Fibroblast of lung (primary cell): ENCODE measurements around the gene FAM117A. TPM values are rescaled to one million over a fixed set of nuclear protein-coding genes. Genes with fewer than 3 reads are reported as not detected.

Experiments used
- DNase-seq, 2 donors: peaks; one replicate each; pipeline versions ENCODE4 v3.0.0 to v3.0.0-alpha.2; 2010; ENCODE audit warnings: low read depth in 2 of 2
- H2AFZ ChIP-seq: 2 replicates; pipeline ENCODE4 v1.5.1; 2012; ENCODE audit warnings: low read length, control low read depth, inconsistent platforms
- H3K27ac ChIP-seq: 2 replicates; pipeline ENCODE4 v1.5.1; 2011; ENCODE audit warnings: low read length, control low read depth; ENCODE audit not compliant: insufficient read depth
- H3K27me3 ChIP-seq: 2 replicates; pipeline ENCODE4 v1.5.1; 2011; ENCODE audit warnings: mild to moderate bottlenecking, low read length; ENCODE audit not compliant: control insufficient read depth, insufficient read depth
- H3K36me3 ChIP-seq: 2 replicates; pipeline ENCODE4 v1.5.1; 2011; ENCODE audit warnings: low read length; ENCODE audit not compliant: control insufficient read depth, insufficient read depth
- H3K4me1 ChIP-seq: 2 replicates; pipeline ENCODE4 v1.5.1; 2011; ENCODE audit warnings: low read length; ENCODE audit not compliant: control insufficient read depth, insufficient read depth; ENCODE audit errors: extremely low read depth
- H3K4me2 ChIP-seq: 2 replicates; pipeline ENCODE4 v1.5.1; 2011; ENCODE audit warnings: low read length, control low read depth; ENCODE audit not compliant: insufficient read depth; ENCODE audit errors: extremely low read depth
- H3K4me3 ChIP-seq, 4 experiments: fragments of 200-600 bp in 1 of 4; sonication (generic) in 1 of 4; replicated peaks in 1 of 4; 2 replicates each; pipeline ENCODE4 v1.5.1; 2011 to 2016; ENCODE audit warnings: low read length in 4 of 4, low read depth in 3 of 4, mild to moderate bottlenecking in 3 of 4, control low read depth in 2 of 4, inconsistent platforms in 1 of 4, mixed read lengths in 1 of 4; ENCODE audit not compliant: insufficient read depth in 1 of 4; ENCODE audit errors: control extremely low read depth in 1 of 4
- H3K79me2 ChIP-seq: 2 replicates; pipeline ENCODE4 v1.5.1; 2012; ENCODE audit warnings: mild to moderate bottlenecking, low read length, inconsistent platforms; ENCODE audit not compliant: control insufficient read depth, insufficient read depth
- H3K9ac ChIP-seq: 2 replicates; pipeline ENCODE4 v1.5.1; 2011; ENCODE audit warnings: mild to moderate bottlenecking, low read length, control low read depth; ENCODE audit not compliant: insufficient read depth
- H3K9me3 ChIP-seq: 2 replicates; pipeline ENCODE4 v1.5.1; 2012; ENCODE audit warnings: low read depth, low read length; ENCODE audit not compliant: control insufficient read depth, insufficient read depth
- H4K20me1 ChIP-seq: 2 replicates; pipeline ENCODE4 v1.5.1; 2011; ENCODE audit warnings: low read length; ENCODE audit not compliant: control insufficient read depth, insufficient read depth; ENCODE audit errors: extremely low read depth
- EZH2 ChIP-seq: IDR thresholded peaks from 2 replicates; pipeline ENCODE4 v1.5.1; 2012; ENCODE audit warnings: low read length, control low read depth, mild to moderate bottlenecking; ENCODE audit errors: missing control alignments
- polyA plus RNA-seq, 2 donors: library from polyadenylated mRNA; depleted of rRNA in 1 of 2; stranded (reverse) in 1 of 2; unstranded in 1 of 2; fragments of >200 nt; gene quantifications; 2 replicates each; pipeline ENCODE4 v1.2.1, GENCODE V29; 2011 to 2012; ENCODE audit warnings: missing spikeins in 1 of 2
- total RNA-seq: library from RNA; depleted of rRNA; stranded (reverse); fragments of >200 nt; gene quantifications from 2 replicates; pipeline ENCODE4 v1.2.1, GENCODE V29; 2014
- TF ChIP-seq, protein P1 (sequence below), 2 donors: IDR thresholded peaks in 1 of 2; conservative IDR thresholded peaks in 1 of 2; 1 replicate in 1 of 2; 2 replicates in 1 of 2; pipeline ENCODE4 v1.5.1; 2011 to 2012; ENCODE audit warnings: low read length in 2 of 2, control low read depth in 1 of 2, inconsistent platforms in 1 of 2, low read depth in 1 of 2, mild to moderate bottlenecking in 1 of 2

The FAM117A gene
- total and polyA plus RNA-seq, 2 donors (not counting 1 experiment from before 2014, with no cell fraction given) = 2.4 to 3.3 TPM

DNA sequence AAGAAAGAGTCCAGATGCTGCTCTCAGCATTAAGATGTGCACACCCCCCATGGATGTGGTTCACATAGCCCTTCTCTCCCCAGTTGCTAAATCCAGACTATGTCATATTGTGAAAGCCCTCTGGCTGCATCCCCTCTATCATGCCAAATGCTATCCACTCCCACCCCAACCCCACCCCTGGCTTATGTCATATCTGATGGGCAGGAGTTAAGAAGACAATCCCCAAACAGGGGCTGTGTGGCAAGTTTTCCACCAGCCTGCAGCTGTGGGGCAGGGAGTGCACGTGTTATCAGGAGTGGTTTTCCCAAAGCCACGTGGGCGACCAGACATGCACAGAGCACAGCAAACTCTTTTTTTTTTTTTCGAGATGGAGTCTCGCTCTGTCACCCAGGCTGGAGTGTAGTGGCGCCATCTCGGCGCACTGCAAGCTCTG lies 10.0 kb downstream of the FAM117A start:
- H3K79me2 ChIP-seq = no peaks in the 10 kb centered on the region
- H3K4me1 ChIP-seq = no peaks in the 10 kb centered on the region
- no peaks in the 10 kb centered on the region for H4K20me1 ChIP-seq
- no peak overlapping the region for H3K4me3 ChIP-seq
- H3K9me3 ChIP-seq = no peaks in the 10 kb centered on the region
- no peaks in the 10 kb centered on the region for H3K27me3 ChIP-seq
- no peak overlapping the region for H2AFZ ChIP-seq
- H3K4me2 ChIP-seq = no peak overlapping the region
- H3K36me3 ChIP-seq = no peaks in the 10 kb centered on the region
- DNase-seq = no peak
- no peak for TF ChIP-seq EZH2
- TF ChIP-seq, protein P1, sequence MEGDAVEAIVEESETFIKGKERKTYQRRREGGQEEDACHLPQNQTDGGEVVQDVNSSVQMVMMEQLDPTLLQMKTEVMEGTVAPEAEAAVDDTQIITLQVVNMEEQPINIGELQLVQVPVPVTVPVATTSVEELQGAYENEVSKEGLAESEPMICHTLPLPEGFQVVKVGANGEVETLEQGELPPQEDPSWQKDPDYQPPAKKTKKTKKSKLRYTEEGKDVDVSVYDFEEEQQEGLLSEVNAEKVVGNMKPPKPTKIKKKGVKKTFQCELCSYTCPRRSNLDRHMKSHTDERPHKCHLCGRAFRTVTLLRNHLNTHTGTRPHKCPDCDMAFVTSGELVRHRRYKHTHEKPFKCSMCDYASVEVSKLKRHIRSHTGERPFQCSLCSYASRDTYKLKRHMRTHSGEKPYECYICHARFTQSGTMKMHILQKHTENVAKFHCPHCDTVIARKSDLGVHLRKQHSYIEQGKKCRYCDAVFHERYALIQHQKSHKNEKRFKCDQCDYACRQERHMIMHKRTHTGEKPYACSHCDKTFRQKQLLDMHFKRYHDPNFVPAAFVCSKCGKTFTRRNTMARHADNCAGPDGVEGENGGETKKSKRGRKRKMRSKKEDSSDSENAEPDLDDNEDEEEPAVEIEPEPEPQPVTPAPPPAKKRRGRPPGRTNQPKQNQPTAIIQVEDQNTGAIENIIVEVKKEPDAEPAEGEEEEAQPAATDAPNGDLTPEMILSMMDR (conservative IDR thresholded peaks at IDR 0.05 in 1 of 2, IDR thresholded peaks at IDR 0.05 in 1 of 2; ENCODE audit: low read depth in 1 of 2, low read length in 2 of 2) = no peak
- H3K9ac ChIP-seq = no peak overlapping the region
- no peak overlapping the region for H3K27ac ChIP-seq

DNA sequence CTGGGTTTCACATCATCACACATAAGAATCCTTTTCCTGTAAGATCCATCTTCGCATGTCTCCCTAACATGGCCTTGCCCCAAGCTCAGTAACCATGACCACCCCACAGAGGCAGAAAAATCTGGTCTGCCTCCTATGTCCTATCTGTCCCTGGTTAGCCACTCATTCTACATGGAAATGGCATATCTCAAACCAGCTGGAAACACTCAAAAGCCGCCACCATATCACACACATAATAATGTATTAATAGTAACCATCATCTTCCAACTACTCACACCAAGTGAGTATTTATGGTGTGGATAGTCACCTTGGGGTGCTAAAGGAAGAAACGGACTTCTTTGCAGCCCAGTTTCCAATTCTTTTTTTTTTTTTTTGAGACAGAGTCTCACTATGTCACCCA lies 11.4 kb downstream of the FAM117A start:
- no peak overlapping the region for H3K4me3 ChIP-seq
- no peak overlapping the region for H3K9ac ChIP-seq
- H3K4me1 ChIP-seq = no peaks in the 10 kb centered on the region
- TF ChIP-seq, protein P1 (conservative IDR thresholded peaks at IDR 0.05 in 1 of 2, IDR thresholded peaks at IDR 0.05 in 1 of 2; ENCODE audit: low read depth in 1 of 2, low read length in 2 of 2) = no peak
- TF ChIP-seq EZH2 = no peak
- no peak overlapping the region for H3K27ac ChIP-seq
- H3K27me3 ChIP-seq = no peaks in the 10 kb centered on the region
- DNase-seq = no peak
- H4K20me1 ChIP-seq = no peaks in the 10 kb centered on the region
- no peak overlapping the region for H3K4me2 ChIP-seq
- no peaks in the 10 kb centered on the region for H3K9me3 ChIP-seq
- H3K36me3 ChIP-seq = no peaks in the 10 kb centered on the region
- H2AFZ ChIP-seq = no peak overlapping the region
- no peaks in the 10 kb centered on the region for H3K79me2 ChIP-seq

DNA sequence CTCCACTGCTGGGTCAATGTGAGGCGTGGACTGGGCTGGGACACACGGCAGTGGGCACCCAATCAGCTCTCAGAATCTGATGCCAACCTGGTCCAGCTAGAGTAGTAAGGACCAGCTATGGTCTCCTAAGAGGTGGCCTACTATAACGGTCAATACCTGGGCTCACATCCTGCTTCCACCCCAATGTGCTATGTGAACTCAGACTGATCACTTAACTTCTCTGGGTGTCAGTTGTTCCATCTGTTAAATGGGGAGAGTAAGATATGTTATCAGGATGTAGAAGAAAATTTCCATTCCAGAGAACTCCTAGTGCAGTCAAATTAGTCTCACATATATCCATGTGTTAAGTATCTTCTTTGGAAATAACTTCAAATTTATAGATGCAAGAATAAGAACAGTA lies 14.2 kb downstream of the FAM117A start:
- no peaks in the 10 kb centered on the region for H3K27me3 ChIP-seq
- no peaks in the 10 kb centered on the region for H4K20me1 ChIP-seq
- H3K36me3 ChIP-seq = no peaks in the 10 kb centered on the region
- TF ChIP-seq, protein P1 (conservative IDR thresholded peaks at IDR 0.05 in 1 of 2, IDR thresholded peaks at IDR 0.05 in 1 of 2; ENCODE audit: low read depth in 1 of 2, low read length in 2 of 2) = no peak
- no peak for TF ChIP-seq EZH2
- no peak overlapping the region for H3K4me2 ChIP-seq
- H3K9me3 ChIP-seq = no peaks in the 10 kb centered on the region
- no peak overlapping the region for H3K9ac ChIP-seq
- H3K27ac ChIP-seq = no peak overlapping the region
- no peaks in the 10 kb centered on the region for H3K4me1 ChIP-seq
- no peaks in the 10 kb centered on the region for H3K79me2 ChIP-seq
- H2AFZ ChIP-seq = no peak overlapping the region
- H3K4me3 ChIP-seq = no peak overlapping the region
- DNase-seq = no peak
